GM21528 (cell line): Measurements from ENCODE around the gene DRD3.

Experiments used
- ATAC-seq: cut with Tn5 transposase; IDR thresholded peaks from one replicate; pipeline ENCODE4 v1.9.1; 2021; ENCODE audit warnings: mild to moderate bottlenecking, moderate library complexity; ENCODE audit not compliant: unreplicated experiment, low FRiP score

The DRD3 gene

DNA sequence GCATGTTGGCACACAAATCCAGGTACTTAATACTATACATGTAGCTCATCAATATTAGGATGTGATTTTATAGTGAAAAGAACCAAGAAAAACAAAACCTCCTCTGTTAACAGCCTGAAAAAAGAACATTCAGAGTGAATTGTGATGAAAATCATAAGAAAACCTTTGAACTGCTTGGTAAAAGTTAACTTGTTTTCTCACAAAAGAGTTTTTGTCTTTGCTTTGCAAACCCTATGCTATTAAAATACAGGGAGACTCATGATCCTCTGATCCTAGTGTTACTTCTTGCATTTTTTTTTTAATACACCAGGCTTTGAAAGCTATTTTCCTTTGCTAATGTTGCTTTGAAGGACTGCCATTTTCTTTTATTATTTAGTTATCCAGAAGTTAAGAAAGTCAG lies 98.7 kb downstream of the DRD3 start:
- ATAC-seq: no peak

GRCh38 chr3:114079761-114080160 lies 99.1 kb downstream of the DRD3 start:
- ATAC-seq: no peak

- ATAC-seq: no peak
Measured at GRCh38 chr3:114078126-114078525, 100.7 kb downstream of the DRD3 start.
